HG02885 (cell line): ENCODE data around the gene CELF1.

Source experiments
- ATAC-seq: cut with Tn5 transposase; IDR thresholded peaks from one replicate; pipeline ENCODE4 v1.9.1; 2021; ENCODE audit warnings: mild to moderate bottlenecking; ENCODE audit not compliant: unreplicated experiment, poor library complexity

Gene CELF1

GRCh38 chr11:47495011-47495855 lies 57.7 kb downstream of the CELF1 start:
- no peak for ATAC-seq

GRCh38 chr11:47489395-47489755 lies 63.6 kb downstream of the CELF1 start:
- no peak for ATAC-seq

GRCh38 chr11:47488674-47489394 lies 64.1 kb downstream of the CELF1 start:
- ATAC-seq, result no peak

- no peak for ATAC-seq
Observed at GRCh38 chr11:47488111-47488510, 64.8 kb downstream of the CELF1 start.

GRCh38 chr11:47487421-47487820 lies 65.5 kb downstream of the CELF1 start:
- ATAC-seq, result no peak

- no peak for ATAC-seq
Observed at GRCh38 chr11:47485107-47485506, 67.8 kb downstream of the CELF1 start.

- ATAC-seq, result no peak
Observed at GRCh38 chr11:47483457-47483856, 69.5 kb downstream of the CELF1 start.

- no peak for ATAC-seq
Observed at GRCh38 chr11:47480762-47481161, 72.2 kb downstream of the CELF1 start.

- ATAC-seq, result no peak
Observed at GRCh38 chr11:47478651-47479329, 74.1 kb downstream of the CELF1 start.

- ATAC-seq, result no peak
Observed at GRCh38 chr11:47477753-47478152, 75.2 kb downstream of the CELF1 start.

GRCh38 chr11:47477323-47477722 lies 75.6 kb downstream of the CELF1 start:
- ATAC-seq, result no peak

- no peak for ATAC-seq
Observed at GRCh38 chr11:47470671-47471070, 82.3 kb downstream of the CELF1 start.

GRCh38 chr11:47469361-47470179 lies 83.4 kb downstream of the CELF1 start:
- ATAC-seq, result no peak

- no peak for ATAC-seq
Observed at GRCh38 chr11:47468598-47469214, 84.2 kb downstream of the CELF1 start.

GRCh38 chr11:47467357-47467756 lies 85.6 kb downstream of the CELF1 start:
- no peak for ATAC-seq

GRCh38 chr11:47466701-47467250 lies 86.2 kb downstream of the CELF1 start:
- no peak for ATAC-seq

GRCh38 chr11:47466201-47466600 lies 86.7 kb downstream of the CELF1 start:
- no peak for ATAC-seq

GRCh38 chr11:47464483-47464882 lies 88.4 kb downstream of the CELF1 start:
- no peak for ATAC-seq

- no peak for ATAC-seq
Observed at GRCh38 chr11:47461876-47462275, 91.1 kb downstream of the CELF1 start.
